Astrocyte of the hippocampus (primary cell): ENCODE data around the gene ARHGEF33.

Experiments
- DNase-seq: peaks from one replicate; pipeline ENCODE4 v3.0.0; 2011; ENCODE audit warnings: low read depth, low spot score

The ARHGEF33 gene

GRCh38 chr2:38959938-38960608, 70.4 kb downstream of the ARHGEF33 start:
- peak; percentile 94 for DNase-seq

DNA sequence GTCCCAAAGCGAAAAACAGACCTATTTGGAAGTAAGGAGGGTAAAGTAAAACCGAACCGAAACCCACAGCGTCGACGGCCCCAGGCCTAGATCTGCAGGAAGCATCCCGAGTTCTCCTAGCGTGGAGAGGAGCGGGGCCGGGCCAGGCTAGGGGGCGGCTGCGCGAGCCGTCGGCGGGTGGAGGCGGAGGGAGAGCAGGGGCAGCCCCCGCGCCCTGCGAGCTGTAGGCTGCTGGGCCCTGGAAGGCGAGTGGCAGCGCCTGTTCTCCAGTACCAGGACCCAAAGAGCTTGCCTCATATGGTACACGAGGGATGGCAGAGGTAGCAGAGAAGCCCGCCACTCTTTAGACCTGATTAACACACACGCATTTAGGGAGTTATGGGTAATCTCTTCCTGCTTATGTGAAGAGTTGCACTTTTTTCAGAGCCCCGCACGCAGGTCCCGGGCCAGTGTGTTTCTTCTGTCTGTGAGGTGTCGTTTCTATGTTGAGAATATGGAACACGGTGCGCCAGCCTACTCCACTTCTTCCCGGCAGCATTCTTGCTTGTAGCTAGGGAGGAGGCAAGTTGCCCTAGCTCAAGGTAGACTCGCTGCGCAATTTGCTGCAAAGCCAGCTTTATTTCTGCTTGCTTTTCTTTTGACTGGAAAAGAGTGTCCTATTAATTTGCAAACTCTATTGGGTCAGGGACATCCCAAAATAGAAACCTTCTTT, 71.1 kb downstream of the ARHGEF33 start:
- no peak for DNase-seq

DNA sequence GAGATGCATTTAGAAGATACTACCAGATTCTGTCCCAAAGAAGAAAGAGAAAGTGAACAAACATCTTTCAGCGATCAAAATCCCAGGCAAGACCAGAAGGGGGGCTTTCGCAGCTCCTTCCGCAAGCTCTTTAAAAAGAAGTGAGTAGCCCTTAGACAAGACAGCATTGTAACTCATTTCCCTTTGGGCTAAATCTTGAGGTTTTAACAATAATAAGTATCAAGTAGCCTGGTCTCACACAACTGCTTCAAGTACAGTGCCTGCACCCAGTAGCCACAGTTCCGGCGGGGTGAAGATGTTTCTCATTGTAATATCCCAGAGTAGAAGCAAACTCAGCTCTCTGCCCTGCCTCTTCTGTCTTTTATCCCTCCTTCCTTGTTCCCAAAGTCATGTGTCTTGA, 76.3 kb downstream of the ARHGEF33 start:
- DNase-seq, result no peak

- DNase-seq, result no peak
These were observed 77.0 kb downstream of the ARHGEF33 start for GRCh38 chr2:38966678-38967077.

DNA sequence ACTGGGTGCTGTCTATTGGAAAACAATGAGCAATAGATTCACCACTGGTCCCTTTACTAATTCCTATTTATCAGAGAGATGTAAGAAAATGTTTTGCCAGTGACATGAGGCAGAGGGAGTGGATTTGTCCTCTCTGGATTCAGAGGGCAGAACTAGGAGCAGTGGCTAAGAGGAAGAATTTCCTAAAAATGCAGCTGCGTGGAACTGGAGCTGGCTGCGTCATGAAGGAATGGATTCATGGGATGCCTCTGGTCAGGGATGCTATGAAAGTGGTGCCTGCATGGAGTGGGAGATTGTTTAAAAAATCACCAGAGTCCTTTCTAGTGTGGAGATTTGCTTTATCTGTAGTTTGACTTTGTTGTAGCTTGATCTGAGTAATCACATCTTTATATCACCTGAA, 78.3 kb downstream of the ARHGEF33 start:
- no peak for DNase-seq

GRCh38 chr2:38971377-38971776, 81.7 kb downstream of the ARHGEF33 start:
- DNase-seq, result no peak

DNA sequence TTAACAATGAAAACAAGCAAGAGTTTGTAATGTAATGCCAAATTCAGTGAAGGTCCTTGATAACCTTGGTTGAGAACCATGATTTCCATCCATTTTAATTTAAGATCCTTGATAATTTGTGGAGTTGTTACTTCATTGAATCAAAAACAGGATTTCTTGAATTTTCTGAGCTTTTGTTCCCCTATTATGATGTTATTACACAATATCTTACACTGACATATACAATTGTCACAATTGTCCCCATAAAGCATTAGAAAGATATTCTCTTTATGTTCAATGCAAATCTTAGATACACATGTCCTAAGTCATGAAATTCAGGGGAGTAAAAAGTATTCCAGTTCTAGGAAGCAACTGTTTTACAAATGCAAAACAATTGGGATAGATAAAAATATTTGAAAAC, 83.6 kb downstream of the ARHGEF33 start:
- no peak for DNase-seq

GRCh38 chr2:38975042-38975441, 85.4 kb downstream of the ARHGEF33 start:
- DNase-seq, result no peak

- DNase-seq, result no peak
These were observed 87.4 kb downstream of the ARHGEF33 start for GRCh38 chr2:38977047-38977446.

DNA sequence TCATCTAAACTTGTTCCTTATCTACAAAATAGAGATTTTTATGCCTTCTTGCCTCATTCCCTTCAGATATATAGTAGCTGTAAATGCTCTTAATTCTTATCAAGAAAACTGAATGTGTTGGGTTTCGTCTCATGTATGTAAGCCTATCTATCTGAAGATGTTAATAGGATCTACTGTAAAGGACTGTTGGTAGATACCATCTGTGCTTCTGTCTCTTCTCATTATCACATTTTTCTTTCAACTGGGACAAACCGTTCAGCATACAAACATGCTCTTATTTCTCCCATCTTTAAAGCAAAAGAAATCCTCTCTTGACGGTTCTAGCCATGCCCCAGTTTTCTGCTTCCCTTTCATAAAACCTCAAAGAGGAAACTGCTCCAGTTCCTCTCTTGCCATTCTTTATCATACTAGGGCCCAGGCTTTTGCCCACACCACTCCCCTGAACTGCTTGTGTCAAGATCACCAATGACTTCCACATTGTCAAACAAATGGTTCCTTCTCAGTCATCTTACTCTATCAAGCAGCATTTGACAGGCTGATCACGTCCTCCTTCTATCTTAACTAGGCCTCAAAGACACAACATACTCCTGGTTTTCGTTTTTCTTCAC, 88.7 kb downstream of the ARHGEF33 start:
- no peak for DNase-seq

GRCh38 chr2:38978908-38979307, 89.2 kb downstream of the ARHGEF33 start:
- DNase-seq, result no peak

DNA sequence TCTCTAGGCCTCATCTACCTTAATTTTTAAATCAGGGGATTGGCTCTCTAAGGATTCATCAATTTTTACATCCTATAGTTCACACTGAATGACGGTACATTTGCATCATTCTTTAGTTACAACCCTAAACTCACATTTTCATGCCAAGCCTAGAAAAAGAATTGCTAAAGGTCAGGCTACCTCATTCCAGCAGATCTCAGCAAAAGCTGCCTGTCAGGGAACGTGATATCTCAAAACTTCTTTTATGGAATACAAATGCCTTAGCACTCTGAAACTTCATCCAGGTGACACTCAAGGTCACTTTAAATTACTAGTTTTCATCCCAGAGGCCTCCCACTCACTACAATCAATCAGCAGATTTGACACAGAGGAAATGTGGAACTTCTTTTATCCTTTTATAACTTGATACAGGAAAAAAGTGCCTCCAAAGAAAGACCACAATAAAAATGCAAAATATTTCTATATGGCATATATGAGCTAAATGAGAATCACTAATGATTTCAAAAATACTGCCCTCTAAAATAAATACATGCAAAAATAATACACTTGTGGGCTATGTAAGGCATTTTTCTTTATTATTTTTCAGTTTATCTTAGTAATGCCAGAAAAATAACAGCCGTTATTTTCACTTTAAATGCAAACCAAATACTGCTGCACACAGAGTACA, 91.5 kb downstream of the ARHGEF33 start:
- DNase-seq, result no peak

- DNase-seq, result no peak
These were observed 92.1 kb downstream of the ARHGEF33 start for GRCh38 chr2:38981670-38982357.

DNA sequence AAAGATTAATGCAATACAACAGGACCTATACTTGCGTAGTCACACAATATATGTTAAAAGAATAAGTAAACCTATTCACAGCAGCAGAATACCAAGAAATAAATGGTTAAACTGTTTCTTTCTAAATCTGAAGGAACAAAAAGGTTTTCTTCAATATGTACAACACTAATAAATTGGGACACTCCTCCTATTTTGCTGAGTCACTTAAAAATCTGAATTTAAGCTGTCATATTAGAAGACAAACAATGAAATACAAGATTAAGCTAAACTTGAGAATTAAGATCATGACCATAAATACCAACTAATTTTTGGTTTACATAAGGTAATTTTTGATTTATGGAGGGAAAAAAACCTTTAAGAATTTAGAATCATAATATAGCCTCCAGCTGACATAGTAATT, 92.8 kb downstream of the ARHGEF33 start:
- DNase-seq, result no peak

DNA sequence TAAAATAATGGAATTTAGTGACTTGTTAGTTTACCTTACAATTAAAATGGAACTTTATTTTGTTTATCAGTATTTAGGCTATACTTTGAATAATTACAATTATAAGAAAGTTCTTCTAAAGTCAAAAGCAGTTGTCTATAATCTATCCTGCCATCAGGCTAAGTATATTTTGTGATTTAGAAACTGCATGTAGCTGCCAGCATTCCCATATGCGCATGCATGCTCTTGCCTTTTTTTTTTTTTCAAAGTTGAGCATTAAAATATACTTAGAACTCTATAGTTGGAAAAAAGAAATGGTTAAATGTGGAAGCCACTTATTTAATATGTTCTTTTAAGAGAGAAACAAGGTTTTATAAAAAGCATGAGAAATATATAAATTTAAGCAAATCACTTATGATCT, 99.0 kb downstream of the ARHGEF33 start:
- no peak for DNase-seq

DNA sequence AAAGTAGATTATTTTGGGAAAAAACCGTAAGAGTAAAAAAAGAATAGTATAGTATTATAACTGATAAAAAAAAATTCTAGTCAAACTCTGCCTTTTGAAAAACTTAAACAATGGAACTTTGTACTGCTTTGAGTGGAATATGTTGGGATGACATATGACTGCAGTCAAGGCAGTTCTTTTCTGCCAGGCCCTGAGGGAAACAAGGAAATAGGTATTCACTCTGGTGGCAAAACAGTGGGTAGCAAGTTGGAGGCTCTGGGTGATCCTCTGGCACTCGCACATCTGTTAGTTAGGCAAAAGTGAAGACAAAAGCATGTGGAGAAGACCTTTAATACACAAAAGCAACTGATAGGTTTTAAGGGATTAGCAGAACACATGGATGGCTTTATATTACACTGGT, 102.2 kb downstream of the ARHGEF33 start:
- no peak for DNase-seq

DNA sequence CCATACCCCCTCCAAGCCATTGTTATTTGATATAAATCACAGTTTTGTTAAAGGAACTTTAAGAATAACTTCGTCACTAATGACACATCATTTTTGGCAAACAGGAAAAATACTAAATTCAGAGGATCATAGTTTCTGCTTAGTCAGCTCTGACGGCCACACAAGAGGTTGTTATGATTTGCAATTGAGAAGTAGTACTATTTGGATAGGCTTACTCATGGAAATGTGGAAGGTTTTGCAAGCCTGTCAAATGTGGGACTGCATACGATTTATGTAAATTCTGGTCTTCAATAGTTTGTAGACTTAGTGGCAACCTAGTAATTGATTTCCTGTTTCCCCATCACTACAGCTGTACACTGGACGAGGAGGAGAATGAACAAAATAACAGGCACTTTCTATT, 108.1 kb downstream of the ARHGEF33 start:
- DNase-seq, result peak; percentile 71

GRCh38 chr2:39000552-39000951, 110.9 kb downstream of the ARHGEF33 start:
- no peak for DNase-seq

- DNase-seq, result no peak
These were observed 118.3 kb downstream of the ARHGEF33 start for GRCh38 chr2:39007875-39008504.

- DNase-seq, result peak; percentile 46
These were observed 119.0 kb downstream of the ARHGEF33 start for GRCh38 chr2:39008665-39009064.

- no peak for DNase-seq
These were observed 124.2 kb downstream of the ARHGEF33 start for GRCh38 chr2:39013871-39014270.
